IMR-90 (cell line): Measurements from ENCODE around the gene CH25H. TPM values are rescaled to one million over a fixed set of nuclear protein-coding genes. Genes with fewer than 3 reads are reported as not detected.

Experiments used
- ATAC-seq: fragments of 200-7000 bp; cut with Tn5 transposase; 2 replicates; pipeline ENCODE4 v1.9.1; 2020; ENCODE audit warnings: low read depth, mild to moderate bottlenecking, moderate library complexity
- BruUV-seq: library from RNA; stranded (reverse); fragments of 400-500 nt; replicated peaks from 2 replicates; lab custom pipeline; 2021; lab: Mats Ljungman, UMichigan
- CTCF ChIA-PET: fragments of 300-600 bp; formaldehyde crosslinking; extraction: SDS; loops from one replicate; lab custom pipeline; 2021; ENCODE audit warnings: antibody characterized with exemption; lab: Yijun Ruan, JAX
- POLR2A ChIA-PET: fragments of 300-600 bp; sonication (Branson Sonifier 250); formaldehyde crosslinking; loops from one replicate; lab custom pipeline; 2022; ENCODE audit warnings: antibody characterized with exemption; ENCODE audit not compliant: unreplicated experiment; lab: Charles Lee
- DNase-seq: peaks from one replicate; pipeline ENCODE4 v3.0.0; 2013
- H2AFZ ChIP-seq: replicated peaks from 2 replicates; pipeline ENCODE3; 2013; ENCODE audit warnings: low read length, mild to moderate bottlenecking; ENCODE audit not compliant: poor library complexity
- H2AK5ac ChIP-seq: 2 replicates; pipeline ENCODE4 v1.6.1; 2013; ENCODE audit warnings: low read depth, low read length, inconsistent platforms
- H2AK9ac ChIP-seq: replicated peaks from 2 replicates; pipeline ENCODE3; 2013; ENCODE audit warnings: mild to moderate bottlenecking, low read depth, low read length, moderate library complexity; ENCODE audit not compliant: poor library complexity
- H2BK120ac ChIP-seq: 2 replicates; pipeline ENCODE4 v1.6.1; 2013; ENCODE audit warnings: low read depth, low read length, inconsistent platforms
- H2BK15ac ChIP-seq: 3 replicates; pipeline ENCODE4 v1.6.1; 2013; ENCODE audit warnings: low read depth, low read length, inconsistent platforms
- H2BK20ac ChIP-seq: 2 replicates; pipeline ENCODE4 v1.6.1; 2013; ENCODE audit warnings: low read depth, mild to moderate bottlenecking, inconsistent platforms, low read length, moderate library complexity
- H2BK5ac ChIP-seq: 2 replicates; pipeline ENCODE4 v1.6.1; 2013; ENCODE audit warnings: mild to moderate bottlenecking, low read depth, low read length, inconsistent platforms; ENCODE audit not compliant: poor library complexity, severe bottlenecking
- H3K14ac ChIP-seq: replicated peaks from 2 replicates; pipeline ENCODE4 v1.6.1; 2013; ENCODE audit warnings: low read depth, low read length, inconsistent platforms
- H3K18ac ChIP-seq: 2 replicates; pipeline ENCODE4 v1.6.1; 2013; ENCODE audit warnings: low read depth, low read length, control low read depth
- H3K23ac ChIP-seq: 2 replicates; pipeline ENCODE4 v1.6.1; 2013; ENCODE audit warnings: low read depth, low read length, inconsistent platforms
- H3K27ac ChIP-seq: 2 replicates; pipeline ENCODE4 v1.5.1; 2013; ENCODE audit warnings: mild to moderate bottlenecking, control low read depth, low read length; ENCODE audit not compliant: insufficient read depth
- H3K27me3 ChIP-seq: 2 replicates; pipeline ENCODE4 v1.6.1; 2013; ENCODE audit warnings: low read length; ENCODE audit not compliant: control insufficient read depth, insufficient read depth
- H3K36me3 ChIP-seq: 2 replicates; pipeline ENCODE4 v1.6.1; 2013; ENCODE audit warnings: low read length, mixed read lengths; ENCODE audit not compliant: control insufficient read depth, insufficient read depth
- H3K4ac ChIP-seq: 2 replicates; pipeline ENCODE4 v1.6.1; 2013; ENCODE audit warnings: low read depth, low read length, inconsistent platforms
- H3K4me1 ChIP-seq: 2 replicates; pipeline ENCODE4 v1.6.1; 2013; ENCODE audit warnings: low read length, mixed read lengths; ENCODE audit not compliant: control insufficient read depth, insufficient read depth
- H3K4me2 ChIP-seq: 2 replicates; pipeline ENCODE4 v1.6.1; 2013; ENCODE audit warnings: low read depth, mild to moderate bottlenecking, control low read depth, low read length, moderate library complexity
- H3K4me3 ChIP-seq: 2 replicates; pipeline ENCODE4 v1.5.1; 2013; ENCODE audit warnings: low read depth, mild to moderate bottlenecking, control low read depth, low read length, moderate library complexity; ENCODE audit not compliant: insufficient read depth
- H3K56ac ChIP-seq: 2 replicates; pipeline ENCODE4 v1.6.1; 2013; ENCODE audit warnings: low read length, inconsistent platforms; ENCODE audit not compliant: insufficient read depth; ENCODE audit errors: extremely low read depth
- H3K79me1 ChIP-seq, 2 experiments: 2 replicates each; pipeline ENCODE4 v1.6.1; 2013; ENCODE audit warnings: low read length in 2 of 2, inconsistent platforms in 1 of 2, low read depth in 1 of 2
- H3K9ac ChIP-seq: 2 replicates; pipeline ENCODE4 v1.6.1; 2013; ENCODE audit warnings: low read depth, low read length, control low read depth
- H3K9me1 ChIP-seq: 2 replicates; pipeline ENCODE4 v1.6.1; 2013; ENCODE audit warnings: low read length, inconsistent platforms; ENCODE audit not compliant: insufficient read depth
- H3K9me3 ChIP-seq: 2 replicates; pipeline ENCODE4 v1.6.1; 2013; ENCODE audit warnings: low read length; ENCODE audit not compliant: control insufficient read depth, insufficient read depth
- H4K20me1 ChIP-seq: 2 replicates; pipeline ENCODE4 v1.6.1; 2013; ENCODE audit warnings: low read length, inconsistent platforms; ENCODE audit not compliant: insufficient read depth
- H4K5ac ChIP-seq: 2 replicates; pipeline ENCODE4 v1.6.1; 2013; ENCODE audit warnings: mild to moderate bottlenecking, low read depth, low read length, control low read depth
- H4K8ac ChIP-seq, 2 experiments: 2 replicates each; pipeline ENCODE4 v1.6.1; 2013; ENCODE audit warnings: low read depth in 2 of 2, low read length in 2 of 2, control low read depth in 1 of 2, inconsistent platforms in 1 of 2
- H4K91ac ChIP-seq: 2 replicates; pipeline ENCODE4 v1.6.1; 2013; ENCODE audit warnings: low read depth, low read length, inconsistent platforms; ENCODE audit not compliant: insufficient read depth
- CHD1 ChIP-seq: IDR thresholded peaks from 2 replicates; pipeline ENCODE4 v1.6.1; 2012; ENCODE audit warnings: low read depth, low read length, improper control_type of control experiment
- CTCF ChIP-seq: conservative IDR thresholded peaks from 2 replicates; pipeline ENCODE4 v1.5.1; 2012; ENCODE audit warnings: mild to moderate bottlenecking, low read depth, low read length, improper control_type of control experiment
- FOS ChIP-seq: fragments of 150-350 bp; IDR thresholded peaks from 2 replicates; pipeline ENCODE4 v1.6.1; 2016; ENCODE audit warnings: low read depth, low read length
- MAFK ChIP-seq: IDR thresholded peaks from 2 replicates; pipeline ENCODE4 v1.6.1; 2012; ENCODE audit warnings: low read depth, low read length, improper control_type of control experiment
- MAZ ChIP-seq: IDR thresholded peaks from 2 replicates; pipeline ENCODE4 v1.6.1; 2012; ENCODE audit warnings: low read depth, mild to moderate bottlenecking, low read length, improper control_type of control experiment, moderate library complexity, borderline replicate concordance
- MXI1 ChIP-seq: IDR thresholded peaks from 2 replicates; pipeline ENCODE4 v1.6.1; 2012; ENCODE audit warnings: low read depth, mild to moderate bottlenecking, low read length, moderate library complexity, borderline replicate concordance
- NFE2L2 ChIP-seq: fragments of 150-350 bp; IDR thresholded peaks from 2 replicates; pipeline ENCODE4 v1.6.1; 2016; ENCODE audit warnings: low read depth, mild to moderate bottlenecking, low read length
- RAD21 ChIP-seq: IDR thresholded peaks from 2 replicates; pipeline ENCODE4 v1.6.1; 2012; ENCODE audit warnings: low read length, improper control_type of control experiment
- WGBS, 2 experiments: methylation state at CpG; one replicate each; pipeline versions ENCODE4 v1.1.5 to v1.1.7; 2013; ENCODE audit warnings: missing lambda C conversion rate in 2 of 2; ENCODE audit not compliant: insufficient read length in 1 of 2; ENCODE audit errors: extremely low coverage in 2 of 2; 5-methylcytosine and 5-hydroxymethylcytosine counted together
- dilution Hi-C: fragments of 300-500 bp; cut with HindIII; formaldehyde crosslinking; loops from one replicate; pipeline ENCODE4 v1.14.3; 2018; ENCODE audit warnings: low sequenced_read_pairs; ENCODE audit not compliant: unreplicated experiment
- in situ Hi-C: fragments of 300-500 bp; cut with MboI; formaldehyde crosslinking; loops from 3 replicates; pipeline ENCODE4 v1.14.3; 2019; ENCODE audit warnings: low sequenced_read_pairs, inconsistent platforms, mixed read lengths
- intact Hi-C: fragments of 100-400 bp; cut with micrococcal nuclease; formaldehyde crosslinking; loops from 2 replicates; pipeline ENCODE4 v1.10.0; 2022
- polyA plus RNA-seq, 3 experiments: library from polyadenylated mRNA; depleted of rRNA; stranded (reverse); fragments of >200 nt; gene quantifications; 2 replicates each; pipeline ENCODE4 v1.2.3, GENCODE V29; 2012; ENCODE audit warnings: low replicate concordance in 1 of 3
- total RNA-seq: library from RNA; depleted of rRNA; stranded (reverse); fragments of >200 nt; gene quantifications from 2 replicates; pipeline ENCODE4 v1.2.3, GENCODE V29; 2012
- TF ChIP-seq, protein P1 (sequence below): fragments of 150-350 bp; IDR thresholded peaks from 2 replicates; pipeline ENCODE4 v1.6.1; 2017; ENCODE audit warnings: mild to moderate bottlenecking, antibody characterized with exemption, low read length, low read depth

CH25H gene
- total and polyA plus RNA-seq, 2 of the 4 experiments (the other 2 are of a cell fraction), result 0.12 to 0.18 TPM

- no peak overlapping the region for H4K5ac ChIP-seq
- no peaks in the 10 kb centered on the region for H3K9me3 ChIP-seq
- in situ Hi-C loops, result no loop called here
- no peak for TF ChIP-seq MXI1
- no peak for TF ChIP-seq MAZ
- TF ChIP-seq, protein P1, sequence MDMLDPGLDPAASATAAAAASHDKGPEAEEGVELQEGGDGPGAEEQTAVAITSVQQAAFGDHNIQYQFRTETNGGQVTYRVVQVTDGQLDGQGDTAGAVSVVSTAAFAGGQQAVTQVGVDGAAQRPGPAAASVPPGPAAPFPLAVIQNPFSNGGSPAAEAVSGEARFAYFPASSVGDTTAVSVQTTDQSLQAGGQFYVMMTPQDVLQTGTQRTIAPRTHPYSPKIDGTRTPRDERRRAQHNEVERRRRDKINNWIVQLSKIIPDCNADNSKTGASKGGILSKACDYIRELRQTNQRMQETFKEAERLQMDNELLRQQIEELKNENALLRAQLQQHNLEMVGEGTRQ, result no peak
- no peak for TF ChIP-seq FOS
- no peak for TF ChIP-seq CHD1
- no peak for TF ChIP-seq MAFK
- TF ChIP-seq CTCF, result no peak
- TF ChIP-seq NFE2L2, result no peak
- no peak for TF ChIP-seq RAD21
- no peak overlapping the region for H3K9ac ChIP-seq
- H3K27me3 ChIP-seq, result peaks cover 8% of the 10 kb centered on the region; the same call in 1 of the 2 replicates
- POLR2A ChIA-PET, result no interaction called here
- dilution Hi-C loops, result no loop called here
- H2BK20ac ChIP-seq, result no peak overlapping the region
- no peaks in the 10 kb centered on the region; the same call in 1 of the 2 replicates for H3K4me1 ChIP-seq
- ATAC-seq (no peak), DNase-seq (no peak)
- H3K4me2 ChIP-seq, result no peak overlapping the region
- no peak overlapping the region for H3K14ac ChIP-seq
- H3K23ac ChIP-seq, result no peak overlapping the region
- CTCF ChIA-PET, result no interaction called here
- no peak overlapping the region for H3K18ac ChIP-seq
- H2BK5ac ChIP-seq, result no peak overlapping the region
- H3K4ac ChIP-seq, result no peak overlapping the region
- no peak overlapping the region for H2AK9ac ChIP-seq
- no peaks in the 10 kb centered on the region for H3K9me1 ChIP-seq
- no peak overlapping the region for H3K4me3 ChIP-seq
- 60% methylated on average over 2 of the region's 6 CpGs; no CpG with 5 or more reads in 1 of the 2 experiments for WGBS, 2 experiments
- H2AFZ ChIP-seq, result no peak overlapping the region
- no peak overlapping the region for H2AK5ac ChIP-seq
- H3K36me3 ChIP-seq, result no peaks in the 10 kb centered on the region
- no peaks in the 10 kb centered on the region for H3K79me1 ChIP-seq
- intact Hi-C loops, result no loop called here
- H4K20me1 ChIP-seq, result no peaks in the 10 kb centered on the region
- no peak overlapping the region for H2BK15ac ChIP-seq
- no peak overlapping the region for H2BK120ac ChIP-seq
- no peak overlapping the region for H3K27ac ChIP-seq
- H4K91ac ChIP-seq, result no peak overlapping the region
- no peak overlapping the region for H3K56ac ChIP-seq
- BruUV-seq, result no TSS peak
- H4K8ac ChIP-seq, result no peak overlapping the region
Measured at GRCh38 chr10:89163265-89163995, 43.7 kb downstream of the CH25H start.
